ACC112 (cell line): ENCODE measurements around the gene UROC1.

Experiments
- H2AFZ ChIP-seq: fragments of 200-600 bp; sonication (generic); one replicate; pipeline ENCODE4 v1.6.0; 2017; ENCODE audit warnings: antibody characterized with exemption, low read length; ENCODE audit not compliant: unreplicated experiment
- H3K27ac ChIP-seq: fragments of 200-600 bp; sonication (generic); 2 replicates; pipeline ENCODE4 v1.5.1; 2014; ENCODE audit warnings: low read depth, mild to moderate bottlenecking, antibody characterized with exemption, low read length, moderate library complexity
- H3K27me3 ChIP-seq: fragments of 200-600 bp; sonication (generic); 2 replicates; pipeline ENCODE4 v1.6.1; 2014; ENCODE audit warnings: mild to moderate bottlenecking, antibody characterized with exemption, low read length, moderate library complexity, mixed read lengths; ENCODE audit not compliant: insufficient read depth
- H3K36me3 ChIP-seq: fragments of 200-600 bp; sonication (generic); 2 replicates; pipeline ENCODE4 v1.6.1; 2016; ENCODE audit warnings: mild to moderate bottlenecking, antibody characterized with exemption, low read length, moderate library complexity, mixed read lengths; ENCODE audit not compliant: insufficient read depth
- H3K4me1 ChIP-seq: fragments of 200-600 bp; sonication (generic); one replicate; pipeline ENCODE4 v1.6.1; 2016; ENCODE audit warnings: low read length, mixed read lengths; ENCODE audit not compliant: insufficient read depth, unreplicated experiment, control insufficient read depth
- H3K4me3 ChIP-seq: fragments of 200-600 bp; sonication (generic); 2 replicates; pipeline ENCODE4 v1.5.1; 2014; ENCODE audit warnings: mild to moderate bottlenecking, low read depth, low read length
- H3K79me2 ChIP-seq: fragments of 200-600 bp; sonication (generic); one replicate; pipeline ENCODE4 v1.6.0; 2016; ENCODE audit warnings: low read length; ENCODE audit not compliant: control insufficient read depth, unreplicated experiment, insufficient read depth

UROC1 gene

DNA sequence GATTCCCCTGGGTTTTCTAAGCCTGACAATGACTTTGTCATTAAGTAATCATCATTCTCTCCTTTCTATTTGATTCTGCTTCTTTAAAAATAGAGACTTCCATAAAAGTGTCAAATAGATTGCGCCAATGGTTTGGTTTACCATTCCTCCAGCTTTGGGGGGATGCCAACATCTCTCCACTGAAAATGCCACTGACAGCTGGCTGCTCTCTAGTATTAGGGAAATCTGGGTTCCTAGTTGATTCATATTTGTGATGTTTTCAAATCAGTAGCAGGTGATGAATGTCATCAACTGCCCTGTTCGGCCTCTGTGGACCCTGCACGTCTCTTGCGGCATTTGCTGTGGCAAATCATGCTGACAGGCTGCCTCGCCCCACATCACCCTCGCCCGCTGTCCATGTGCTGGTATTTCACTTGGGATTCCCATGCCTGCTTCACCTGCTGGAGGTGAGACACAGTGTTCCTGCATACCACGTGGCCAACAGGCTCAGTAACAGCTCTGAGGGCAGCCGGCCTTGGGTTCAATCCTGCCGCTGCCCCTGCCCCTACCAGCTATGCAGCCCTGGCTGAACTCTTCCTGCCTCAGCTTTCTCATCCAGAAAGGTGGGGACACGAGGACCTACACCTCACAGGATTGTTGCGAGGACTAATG lies 70.0 kb downstream of the UROC1 start:
- Histone ChIP-seq H2AFZ (no peak overlapping the region), H3K4me3 (no peak overlapping the region), H3K79me2 (no peaks in the 10 kb centered on the region), H3K27ac (no peak overlapping the region), H3K4me1 (no peaks in the 10 kb centered on the region), H3K27me3 (no peaks in the 10 kb centered on the region), H3K36me3 (no peaks in the 10 kb centered on the region)

- no peak overlapping the region for H3K27ac ChIP-seq
- no peak overlapping the region for H2AFZ ChIP-seq
- H3K4me1 ChIP-seq: no peaks in the 10 kb centered on the region
- no peak overlapping the region for H3K4me3 ChIP-seq
- no peaks in the 10 kb centered on the region for H3K27me3 ChIP-seq
- H3K36me3 ChIP-seq: no peaks in the 10 kb centered on the region
- H3K79me2 ChIP-seq: no peaks in the 10 kb centered on the region
These were observed 70.8 kb downstream of the UROC1 start for GRCh38 chr3:126446791-126447190.

DNA sequence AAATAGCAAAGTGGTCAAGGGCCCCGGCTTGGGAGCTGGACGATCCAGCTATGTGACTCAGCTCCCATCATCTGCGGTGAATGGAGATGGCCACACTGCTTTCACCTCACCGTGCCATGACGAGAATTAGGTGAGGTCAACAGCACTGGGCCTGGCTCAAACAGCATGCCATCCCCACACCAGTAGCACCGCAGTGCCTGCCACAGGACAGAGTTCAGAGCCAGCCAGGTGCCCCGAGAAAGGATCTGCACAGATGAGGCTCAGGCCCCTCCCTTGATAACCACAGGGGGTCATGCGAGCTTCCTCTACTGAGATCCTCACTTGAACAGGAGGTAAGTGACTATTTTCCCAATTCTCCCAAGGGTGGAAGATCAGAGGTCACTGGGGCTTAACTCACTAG lies 71.3 kb downstream of the UROC1 start:
- H3K79me2 ChIP-seq: no peaks in the 10 kb centered on the region
- no peaks in the 10 kb centered on the region for H3K27me3 ChIP-seq
- no peak overlapping the region for H3K4me3 ChIP-seq
- H3K4me1 ChIP-seq: no peaks in the 10 kb centered on the region
- no peak overlapping the region for H2AFZ ChIP-seq
- no peak overlapping the region for H3K27ac ChIP-seq
- H3K36me3 ChIP-seq: no peaks in the 10 kb centered on the region

DNA sequence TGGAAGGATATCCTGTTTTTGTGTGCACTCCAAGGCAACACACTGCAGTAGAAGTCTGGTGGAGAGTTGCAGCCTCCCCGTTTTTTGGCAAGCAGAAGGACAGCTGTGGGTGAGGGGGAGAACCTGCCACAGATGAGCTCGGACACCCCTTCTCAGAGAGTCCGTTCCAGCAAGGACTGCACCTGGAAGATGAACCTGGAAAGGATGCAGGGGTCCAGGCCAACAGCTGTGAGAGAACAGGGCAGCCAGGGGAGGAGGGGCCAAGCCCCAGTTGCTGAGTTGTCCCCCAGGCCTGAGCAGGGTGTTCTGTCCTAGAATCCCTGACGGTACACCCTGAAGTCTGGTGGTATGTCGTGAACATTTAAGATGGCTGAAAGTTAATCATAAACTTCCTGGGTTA lies 72.1 kb downstream of the UROC1 start:
- Histone ChIP-seq H2AFZ (no peak overlapping the region), H3K79me2 (no peaks in the 10 kb centered on the region), H3K36me3 (no peaks in the 10 kb centered on the region), H3K4me3 (no peak overlapping the region), H3K4me1 (no peaks in the 10 kb centered on the region), H3K27ac (no peak overlapping the region), H3K27me3 (no peaks in the 10 kb centered on the region)

- Histone ChIP-seq H3K27ac (no peak overlapping the region), H3K36me3 (no peaks in the 10 kb centered on the region), H3K4me3 (no peak overlapping the region), H3K4me1 (no peaks in the 10 kb centered on the region), H2AFZ (no peak overlapping the region), H3K79me2 (no peaks in the 10 kb centered on the region), H3K27me3 (no peaks in the 10 kb centered on the region)
These were observed 74.7 kb downstream of the UROC1 start for GRCh38 chr3:126442856-126443242.

DNA sequence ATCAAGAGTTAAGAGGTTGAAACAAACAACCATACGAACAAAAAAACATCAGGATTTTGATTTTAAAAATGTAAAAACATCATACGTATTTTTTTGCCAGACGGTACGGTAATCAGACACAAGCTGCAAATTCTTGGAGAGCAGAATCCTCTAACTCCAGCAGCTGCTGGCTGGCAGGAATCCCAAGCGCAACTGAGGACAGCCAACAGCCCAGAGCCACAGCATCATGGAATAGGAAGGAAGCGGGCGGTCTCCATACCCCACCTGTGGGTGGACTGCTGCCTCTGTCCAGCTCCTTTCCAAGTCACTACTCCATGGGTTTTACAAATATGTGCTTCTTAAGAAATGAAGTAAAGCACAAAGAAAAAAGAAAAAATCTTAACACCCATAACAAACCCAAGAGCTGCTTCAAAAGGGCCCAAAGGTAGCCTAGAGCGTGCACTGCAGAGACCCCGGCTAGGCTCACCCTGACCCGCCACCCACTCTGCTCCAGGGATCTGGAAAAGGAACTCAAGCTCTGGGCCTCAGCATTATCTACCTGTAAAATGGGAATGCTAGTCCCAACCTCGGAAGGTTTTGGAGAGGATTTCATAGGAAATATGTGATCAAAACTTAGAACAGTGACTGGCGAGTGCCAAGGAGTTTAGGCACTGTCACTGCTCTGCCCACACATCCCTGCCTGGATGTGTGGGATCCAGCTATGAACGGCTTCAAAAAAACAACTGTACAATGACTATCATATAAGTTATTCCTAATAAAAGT lies 75.3 kb downstream of the UROC1 start:
- no peaks in the 10 kb centered on the region for H3K36me3 ChIP-seq
- no peak overlapping the region for H3K27ac ChIP-seq
- no peak overlapping the region for H2AFZ ChIP-seq
- H3K27me3 ChIP-seq: no peaks in the 10 kb centered on the region
- H3K79me2 ChIP-seq: no peaks in the 10 kb centered on the region
- H3K4me1 ChIP-seq: no peaks in the 10 kb centered on the region
- H3K4me3 ChIP-seq: no peak overlapping the region

- Histone ChIP-seq H3K27ac (no peak overlapping the region), H3K36me3 (no peaks in the 10 kb centered on the region), H3K79me2 (no peaks in the 10 kb centered on the region), H3K4me1 (no peaks in the 10 kb centered on the region), H3K27me3 (no peaks in the 10 kb centered on the region), H2AFZ (no peak overlapping the region), H3K4me3 (no peak overlapping the region)
These were observed 76.2 kb downstream of the UROC1 start for GRCh38 chr3:126441256-126441880.

DNA sequence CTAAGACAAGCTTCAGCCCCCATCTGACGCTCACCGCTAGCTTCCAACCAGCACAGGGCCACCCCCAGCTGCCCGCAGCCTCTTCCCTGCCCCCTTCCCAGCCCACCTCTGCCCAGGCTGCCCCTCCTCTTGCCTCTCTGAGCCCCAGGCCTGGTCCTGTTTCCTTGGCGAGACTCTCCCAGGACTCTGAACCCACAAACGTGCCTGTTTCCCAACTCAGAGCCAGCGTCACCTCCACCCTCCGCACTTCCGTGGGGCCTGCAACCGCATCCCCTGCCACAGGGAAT lies 76.9 kb downstream of the UROC1 start:
- H3K27ac ChIP-seq: no peak overlapping the region

DNA sequence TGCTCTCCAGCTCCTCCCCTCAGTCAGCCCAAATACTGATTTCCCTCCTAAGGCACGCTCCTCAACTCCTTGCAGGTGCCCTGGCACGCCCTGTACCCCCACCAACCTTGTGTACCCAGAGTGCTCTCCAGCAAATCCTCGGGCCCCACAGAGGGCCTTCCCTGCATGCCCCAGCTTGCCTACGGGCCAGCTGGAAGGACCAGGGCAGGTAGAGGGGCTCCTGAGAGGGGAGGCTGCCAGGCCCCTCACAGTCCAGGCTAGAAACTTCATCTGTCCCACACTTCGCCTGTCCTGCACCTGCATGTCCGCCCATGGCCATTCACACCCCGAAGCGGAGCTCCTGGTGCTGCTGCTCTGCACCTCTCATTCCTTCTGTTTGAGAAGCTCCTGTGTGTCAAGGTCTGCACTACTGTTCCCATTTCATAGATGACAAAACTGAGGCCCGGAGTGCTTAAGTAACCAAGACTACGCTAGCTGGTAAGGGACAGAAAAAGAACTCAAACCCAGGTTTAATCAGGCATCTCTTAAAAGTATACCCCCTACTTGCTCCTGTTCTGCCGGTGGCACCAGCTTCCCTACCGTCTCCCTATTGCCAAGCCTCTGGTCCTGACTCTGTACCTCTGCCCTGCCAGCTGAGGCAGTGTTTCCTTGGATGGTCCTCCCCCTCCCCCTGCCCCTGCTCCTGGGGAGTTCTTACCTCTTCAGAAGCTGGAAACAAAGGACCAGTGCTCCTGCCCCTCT lies 77.4 kb downstream of the UROC1 start:
- H2AFZ ChIP-seq: no peak overlapping the region
- no peaks in the 10 kb centered on the region for H3K36me3 ChIP-seq
- H3K79me2 ChIP-seq: no peaks in the 10 kb centered on the region
- H3K27ac ChIP-seq: no peak overlapping the region
- no peaks in the 10 kb centered on the region for H3K4me1 ChIP-seq
- H3K4me3 ChIP-seq: no peak overlapping the region
- H3K27me3 ChIP-seq: no peaks in the 10 kb centered on the region

More for the DNA sequence above, 76.9 kb downstream of the UROC1 start:
- H3K4me1 ChIP-seq: no peaks in the 10 kb centered on the region
- no peaks in the 10 kb centered on the region for H3K79me2 ChIP-seq
- H2AFZ ChIP-seq: no peak overlapping the region
- H3K36me3 ChIP-seq: no peaks in the 10 kb centered on the region
- no peak overlapping the region for H3K4me3 ChIP-seq
- no peaks in the 10 kb centered on the region for H3K27me3 ChIP-seq

GRCh38 chr3:126439346-126439967 lies 78.1 kb downstream of the UROC1 start:
- H3K4me1 ChIP-seq: no peaks in the 10 kb centered on the region
- H3K4me3 ChIP-seq: no peak overlapping the region

More at GRCh38 chr3:126439346-126439967, 78.1 kb downstream of the UROC1 start:
- H3K36me3 ChIP-seq: no peaks in the 10 kb centered on the region
- H2AFZ ChIP-seq: no peak overlapping the region
- no peaks in the 10 kb centered on the region for H3K79me2 ChIP-seq
- H3K27ac ChIP-seq: no peak overlapping the region
- no peaks in the 10 kb centered on the region for H3K27me3 ChIP-seq
